GM18867 (cell line): Measurements from ENCODE around the gene SPEM1.
A peak's percentile ranks its signal among the peaks of the same experiment; 100 is the strongest.

Experiments
- ATAC-seq: cut with Tn5 transposase; IDR thresholded peaks from one replicate; pipeline ENCODE4 v1.9.1; 2021; ENCODE audit warnings: mild to moderate bottlenecking, moderate library complexity; ENCODE audit not compliant: unreplicated experiment

Gene SPEM1

GRCh38 chr17:7419819-7420610 is at the start of gene SPEM1:
Gene SPEM1 (plus strand): TSS chr17:7420324. CDS start chr17:7420385, 61 bp downstream.
- ATAC-seq = no peak

- no peak for ATAC-seq
Observed at GRCh38 chr17:7370853-7371252, 49.3 kb upstream of the SPEM1 start.

DNA sequence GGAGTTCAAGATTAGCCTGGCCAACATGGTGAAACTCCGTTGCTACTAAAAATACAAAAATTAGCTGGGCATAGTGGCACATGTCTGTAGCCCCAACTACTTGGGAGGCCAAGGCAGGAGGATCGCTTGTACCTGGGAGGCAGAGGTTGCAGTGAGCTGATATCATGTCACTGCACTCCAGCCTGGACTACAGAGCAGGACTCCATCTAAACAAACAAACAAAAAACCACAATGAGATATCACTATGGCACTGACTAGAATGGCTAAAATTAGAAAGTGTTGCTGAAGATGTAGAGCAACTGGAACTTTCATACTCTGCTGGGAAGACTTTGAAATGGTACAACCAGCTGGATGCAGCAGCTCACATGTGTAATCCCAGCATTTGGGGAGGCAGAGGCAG is 45.8 kb upstream of the SPEM1 start:
- no peak for ATAC-seq

DNA sequence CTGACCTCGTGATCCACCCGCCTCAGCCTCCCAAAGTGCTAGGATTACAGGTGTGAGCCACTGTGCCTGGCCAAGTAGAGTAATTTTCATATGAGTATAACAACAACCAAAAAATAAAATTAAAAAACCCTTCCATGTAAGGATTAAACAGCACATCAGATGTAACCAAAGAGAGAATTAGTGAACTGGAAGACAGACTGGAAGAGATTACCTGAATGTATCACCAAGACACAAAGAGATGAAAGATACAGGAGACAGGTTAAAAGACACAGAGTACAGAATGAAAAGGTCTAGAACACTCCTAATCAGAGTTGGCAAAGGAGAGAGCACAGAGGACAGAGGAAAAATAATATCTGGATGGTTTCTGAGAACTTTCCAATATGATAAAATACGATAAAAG is 41.0 kb upstream of the SPEM1 start:
- no peak for ATAC-seq

- no peak for ATAC-seq
Observed at GRCh38 chr17:7380321-7380720, 39.8 kb upstream of the SPEM1 start.

- ATAC-seq = no peak
Observed at GRCh38 chr17:7380855-7381683, 39.1 kb upstream of the SPEM1 start, which contains the start of gene TNK1. Gene TNK1 (plus strand): TSS chr17:7381089. CDS start chr17:7382927, 1,838 bp downstream.

DNA sequence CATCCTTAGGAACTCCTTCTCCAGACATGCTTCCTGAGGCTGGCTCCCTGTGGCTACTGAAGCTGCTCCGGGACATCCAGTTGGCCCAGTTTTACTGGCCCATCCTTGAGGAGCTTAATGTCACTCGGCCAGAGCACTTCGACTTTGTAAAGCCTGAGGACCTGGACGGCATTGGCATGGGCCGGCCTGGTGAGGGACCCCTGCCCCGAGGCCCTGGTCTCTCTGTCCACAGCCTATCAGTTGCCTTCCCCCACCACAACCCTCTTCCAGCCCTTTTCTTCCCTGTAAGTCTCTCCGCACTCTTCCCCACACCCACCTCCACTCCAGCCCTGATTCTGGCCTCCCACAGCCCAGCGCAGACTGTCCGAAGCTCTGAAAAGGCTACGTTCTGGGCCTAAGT is 37.2 kb upstream of the SPEM1 start:
- ATAC-seq = no peak

- ATAC-seq = no peak
Observed at GRCh38 chr17:7383371-7383741, 36.8 kb upstream of the SPEM1 start.

GRCh38 chr17:7383742-7384488 is 36.2 kb upstream of the SPEM1 start:
- peak; percentile 81 for ATAC-seq

- no peak for ATAC-seq
Observed at GRCh38 chr17:7384489-7385081, 35.5 kb upstream of the SPEM1 start.

DNA sequence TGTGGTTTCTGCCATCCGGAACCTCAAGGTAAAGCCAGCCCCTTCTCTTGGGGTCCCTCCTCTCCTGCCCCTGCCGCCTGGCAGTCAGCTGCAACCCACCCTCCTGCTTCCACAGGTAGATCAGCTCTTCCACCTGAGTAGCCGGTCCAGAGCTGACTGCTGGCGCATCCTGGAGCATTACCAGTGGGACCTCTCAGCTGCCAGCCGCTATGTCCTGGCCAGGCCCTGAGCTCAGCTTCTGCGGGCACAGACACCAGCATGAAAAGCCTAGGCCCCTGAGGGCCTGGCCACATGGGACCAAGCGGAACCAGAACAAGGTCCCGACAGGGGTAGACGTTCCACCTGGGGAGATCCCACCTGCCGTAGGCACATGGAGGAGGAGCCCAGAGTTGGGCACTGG is 31.3 kb upstream of the SPEM1 start:
- no peak for ATAC-seq

- no peak for ATAC-seq
Observed at GRCh38 chr17:7389924-7390910, 29.9 kb upstream of the SPEM1 start.

DNA sequence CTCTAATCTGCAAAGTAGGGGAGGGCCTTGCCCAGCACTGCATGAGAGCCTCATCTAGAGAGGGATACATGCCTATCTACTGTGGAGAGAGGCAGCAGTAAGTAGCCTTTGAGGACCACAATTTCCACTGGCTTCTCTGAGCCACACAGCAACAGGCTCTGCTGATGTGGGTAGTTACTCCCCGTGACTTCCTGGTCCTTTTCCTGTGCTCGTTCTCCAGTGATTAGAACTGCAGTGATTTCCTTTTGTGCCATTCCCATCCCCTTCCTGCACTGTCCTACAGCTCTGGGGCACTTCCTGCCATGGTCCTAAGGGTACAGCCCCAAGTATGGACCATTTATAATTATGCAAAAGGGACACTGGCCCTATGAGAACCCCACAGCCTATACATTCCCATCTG is 28.8 kb upstream of the SPEM1 start:
- ATAC-seq = no peak

GRCh38 chr17:7392696-7393612 is 27.2 kb upstream of the SPEM1 start:
- no peak for ATAC-seq

GRCh38 chr17:7393613-7394451 is 26.3 kb upstream of the SPEM1 start:
- peak; percentile 32 for ATAC-seq

DNA sequence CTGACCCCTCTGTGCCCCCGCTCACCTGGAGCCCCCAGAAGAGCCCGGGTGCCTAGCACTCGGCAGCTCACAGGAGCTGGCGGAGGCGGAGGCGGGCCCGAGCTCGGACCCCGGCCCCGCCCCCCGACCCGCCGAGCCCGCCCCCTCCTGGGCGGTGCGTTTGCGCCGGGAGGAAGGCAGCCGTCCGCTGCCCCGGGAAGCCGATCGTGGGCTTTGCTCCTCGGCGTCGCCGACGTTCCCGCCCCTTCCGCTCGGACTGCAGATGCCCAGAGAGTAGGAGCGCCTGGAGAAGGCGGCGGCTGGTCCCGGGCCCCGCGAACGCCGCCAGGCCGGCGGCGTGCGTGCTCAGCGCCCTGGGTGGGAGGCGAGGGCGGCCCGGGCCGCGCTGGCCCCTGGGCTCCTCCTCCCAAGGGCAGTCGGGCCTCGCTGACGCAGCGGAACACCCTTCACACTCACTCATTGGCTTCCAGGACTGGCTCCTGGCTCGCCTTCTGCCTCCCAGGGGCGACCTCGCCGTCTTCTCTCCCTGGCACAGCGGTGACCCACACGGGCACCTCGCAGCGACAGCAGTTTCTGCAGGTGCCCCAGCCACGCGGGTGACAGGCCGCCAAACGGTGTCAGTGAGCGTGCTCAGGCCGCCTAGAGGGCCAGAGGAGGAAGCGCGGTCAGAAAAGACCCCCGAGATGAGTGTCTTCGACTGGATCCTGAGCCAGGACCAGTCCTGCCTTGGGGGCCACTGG is 25.5 kb upstream of the SPEM1 start, which contains the start of gene PLSCR3:
Gene PLSCR3, minus strand, starts transcription at position 74 of the 740 bp plus-strand sequence. CDS start 415 bp downstream, outside the sequence.
- ATAC-seq = peak; percentile 83

- no peak for ATAC-seq
Observed at GRCh38 chr17:7396147-7396546, 24.0 kb upstream of the SPEM1 start.
